Effector memory CD4-positive, alpha-beta T cell (primary cell): Measurements from ENCODE around the gene FEV.
"Not testable (repeated sequence)": the region's sequence is repeated elsewhere in the genome, so short reads cannot be mapped to it uniquely, and the experiment has no call there.

Source experiments
- DNase-seq, 3 donors: peaks; one replicate each; pipeline ENCODE4 v3.0.0-alpha.2; 2020
- H3K27ac ChIP-seq: 2 replicates; pipeline ENCODE4 v1.7.0; 2013; ENCODE audit warnings: mild to moderate bottlenecking, low read length, moderate library complexity; ENCODE audit not compliant: insufficient read depth, poor library complexity, severe bottlenecking
- H3K27me3 ChIP-seq: replicated peaks from 2 replicates; pipeline ENCODE4 v1.7.0; 2013; ENCODE audit warnings: mild to moderate bottlenecking, low read length; ENCODE audit not compliant: insufficient read depth, control insufficient read depth, poor library complexity, severe bottlenecking
- H3K36me3 ChIP-seq: 2 replicates; pipeline ENCODE4 v1.7.0; 2013; ENCODE audit warnings: mild to moderate bottlenecking, low read length, moderate library complexity; ENCODE audit not compliant: control insufficient read depth, insufficient read depth
- H3K4me1 ChIP-seq: 2 replicates; pipeline ENCODE4 v1.7.0; 2013; ENCODE audit warnings: low read length, mild to moderate bottlenecking; ENCODE audit not compliant: control insufficient read depth, insufficient read depth, poor library complexity, severe bottlenecking
- H3K4me3 ChIP-seq: 2 replicates; pipeline ENCODE4 v1.7.0; 2013; ENCODE audit warnings: low read length, low read depth, mild to moderate bottlenecking; ENCODE audit not compliant: insufficient read depth, poor library complexity, severe bottlenecking
- H3K9me3 ChIP-seq: 2 replicates; pipeline ENCODE4 v1.7.0; 2013; ENCODE audit warnings: mild to moderate bottlenecking, low read length, moderate library complexity; ENCODE audit not compliant: control insufficient read depth

Gene FEV

DNA sequence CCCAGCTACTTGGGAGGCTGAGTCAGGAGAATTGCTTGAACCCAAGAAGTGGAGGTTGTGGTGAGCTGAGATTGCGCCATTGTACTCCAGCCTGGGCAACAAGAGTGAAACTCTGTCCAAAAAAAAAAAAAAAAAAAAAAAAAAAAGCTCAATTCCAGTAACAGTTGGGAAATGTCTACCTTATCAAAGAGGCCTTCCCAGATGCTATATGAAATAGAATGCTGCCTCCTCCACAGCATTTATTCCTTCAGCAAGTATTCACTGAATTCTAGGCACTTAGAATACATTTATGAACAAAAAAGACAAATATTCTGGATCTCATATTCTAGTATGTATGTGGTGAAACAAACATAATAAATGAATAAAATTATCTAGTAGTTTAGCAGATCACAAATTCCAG, 38.4 kb downstream of the FEV start:
- Histone ChIP-seq H3K4me3 (no peak overlapping the region), H3K27me3 (peaks cover 12% of the 10 kb centered on the region), H3K4me1 (no peaks in the 10 kb centered on the region), H3K27ac (no peak overlapping the region), H3K9me3 (no peaks in the 10 kb centered on the region), H3K36me3 (no peaks in the 10 kb centered on the region)
- no peak for DNase-seq

- no peaks in the 10 kb centered on the region for H3K4me1 ChIP-seq
- no peak overlapping the region for H3K4me3 ChIP-seq
- H3K27me3 ChIP-seq = peaks cover 12% of the 10 kb centered on the region
- DNase-seq = no peak
- H3K36me3 ChIP-seq = no peaks in the 10 kb centered on the region
- no peaks in the 10 kb centered on the region for H3K9me3 ChIP-seq
- no peak overlapping the region for H3K27ac ChIP-seq
Observed at GRCh38 chr2:218944759-218945404, 40.1 kb downstream of the FEV start.

DNA sequence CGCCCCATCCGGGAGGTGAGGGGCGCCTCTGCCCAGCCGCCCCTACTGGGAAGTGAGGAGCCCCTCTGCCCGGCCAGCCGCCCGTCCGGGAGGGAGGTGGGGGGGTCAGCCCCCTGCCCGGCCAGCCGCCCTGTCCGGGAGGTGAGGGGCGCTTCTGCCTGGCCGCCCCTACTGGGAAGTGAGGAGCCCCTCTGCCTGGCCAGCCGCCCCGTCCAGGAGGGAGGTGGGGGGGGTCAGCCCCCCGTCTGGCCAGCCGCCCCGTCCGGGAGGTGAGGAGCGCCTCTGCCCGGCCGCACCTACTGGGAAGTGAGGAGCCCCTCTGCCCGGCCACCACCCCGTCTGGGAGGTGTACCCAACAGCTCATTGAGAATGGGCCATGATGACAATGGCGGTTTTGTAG, 53.2 kb downstream of the FEV start:
- not testable (repeated sequence) for H3K4me3 ChIP-seq, H3K9me3 ChIP-seq, H3K4me1 ChIP-seq, DNase-seq, H3K27me3 ChIP-seq, H3K36me3 ChIP-seq, H3K27ac ChIP-seq
